ENCODE results near the gene APOE. TPM values are rescaled to one million over a fixed set of nuclear protein-coding genes. Genes with fewer than 3 reads are reported as not detected.

Gene APOE
- total RNA-seq, 4 donors from 2014 or later, result 5.7 to 141 (median 20.7) TPM

GRCh38 chr19:44927746-44928145 lies 22.1 kb downstream of the APOE start:
- TF ChIP-seq, protein P1, sequence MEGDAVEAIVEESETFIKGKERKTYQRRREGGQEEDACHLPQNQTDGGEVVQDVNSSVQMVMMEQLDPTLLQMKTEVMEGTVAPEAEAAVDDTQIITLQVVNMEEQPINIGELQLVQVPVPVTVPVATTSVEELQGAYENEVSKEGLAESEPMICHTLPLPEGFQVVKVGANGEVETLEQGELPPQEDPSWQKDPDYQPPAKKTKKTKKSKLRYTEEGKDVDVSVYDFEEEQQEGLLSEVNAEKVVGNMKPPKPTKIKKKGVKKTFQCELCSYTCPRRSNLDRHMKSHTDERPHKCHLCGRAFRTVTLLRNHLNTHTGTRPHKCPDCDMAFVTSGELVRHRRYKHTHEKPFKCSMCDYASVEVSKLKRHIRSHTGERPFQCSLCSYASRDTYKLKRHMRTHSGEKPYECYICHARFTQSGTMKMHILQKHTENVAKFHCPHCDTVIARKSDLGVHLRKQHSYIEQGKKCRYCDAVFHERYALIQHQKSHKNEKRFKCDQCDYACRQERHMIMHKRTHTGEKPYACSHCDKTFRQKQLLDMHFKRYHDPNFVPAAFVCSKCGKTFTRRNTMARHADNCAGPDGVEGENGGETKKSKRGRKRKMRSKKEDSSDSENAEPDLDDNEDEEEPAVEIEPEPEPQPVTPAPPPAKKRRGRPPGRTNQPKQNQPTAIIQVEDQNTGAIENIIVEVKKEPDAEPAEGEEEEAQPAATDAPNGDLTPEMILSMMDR (IDR thresholded peaks at IDR 0.05), result no peak
- TF ChIP-seq POLR2A (IDR thresholded peaks at IDR 0.05), result no peak
- Histone ChIP-seq H3K36me3 (no peaks in the 10 kb centered on the region), H3K9me3 (no peaks in the 10 kb centered on the region), H3K27ac (peak overlapping the region in 3 of 4 donors; percentile 17 to 52 (median 19)), H3K4me3 (no peak overlapping the region), H3K27me3 (peaks cover 0 to 8% (median 0%) of the 10 kb centered on the region in 4 donors), H3K4me1 (peaks cover 6 to 39% (median 15%) of the 10 kb centered on the region in 3 donors)
- DNase-seq, result no peak
- intact Hi-C loops (cut with DNase I), result no loop called here
- 0 to 70% methylated on average over 2 of the region's 5 CpGs for WGBS, 2 donors

DNA sequence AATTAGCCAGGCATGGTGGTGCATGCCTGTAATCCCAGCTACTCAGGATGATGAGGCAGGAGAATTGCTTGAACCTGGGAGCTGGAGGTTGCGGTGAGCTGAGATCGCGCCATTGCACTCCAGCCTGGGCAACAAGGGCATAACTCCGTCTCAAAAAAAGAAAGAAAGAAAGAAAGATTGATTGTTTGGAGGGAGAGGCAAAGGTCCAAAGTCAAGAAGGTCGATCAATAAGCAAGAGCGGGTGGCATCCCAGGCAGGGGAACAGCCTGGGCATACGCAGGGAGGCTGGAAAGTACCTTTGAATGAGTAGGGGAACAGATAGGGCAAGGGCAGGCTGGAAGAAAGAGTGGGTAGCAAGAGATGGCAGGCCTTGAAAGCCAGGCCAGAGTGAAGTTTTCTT lies 24.5 kb downstream of the APOE start:
- WGBS, 2 donors, result 76 to 86% methylated on average over 7 of the region's 7 CpGs
- Histone ChIP-seq H3K4me1 (peaks cover 6 to 27% (median 11%) of the 10 kb centered on the region in 3 donors), H3K36me3 (no peaks in the 10 kb centered on the region), H3K27me3 (peaks cover 0 to 8% (median 0%) of the 10 kb centered on the region in 4 donors), H3K4me3 (no peak overlapping the region), H3K27ac (no peak overlapping the region), H3K9me3 (no peaks in the 10 kb centered on the region)
- TF ChIP-seq, protein P1 (IDR thresholded peaks at IDR 0.05), result no peak
- intact Hi-C loops (cut with DNase I), result no loop called here
- no peak for DNase-seq

DNA sequence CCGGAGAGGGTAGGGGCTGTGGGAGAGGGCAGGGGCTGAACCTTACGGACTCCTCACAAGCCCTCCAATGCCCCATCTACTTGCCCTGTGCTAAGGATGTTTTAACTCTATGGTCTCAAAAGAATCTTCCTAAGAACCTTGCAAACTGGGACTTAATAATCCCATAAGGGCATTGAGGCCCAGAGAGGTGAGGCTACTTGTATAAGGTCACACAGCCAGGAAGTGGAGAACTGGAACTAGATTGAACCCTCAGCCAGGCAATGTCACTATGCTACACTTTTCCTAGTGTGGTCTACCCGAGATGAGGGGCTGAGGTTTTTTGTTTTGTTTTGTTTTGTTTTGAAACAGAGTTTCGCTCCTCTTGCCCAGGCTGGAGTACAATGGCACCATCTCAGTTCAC lies 25.9 kb downstream of the APOE start:
- WGBS, 2 donors, result 85% methylated on average over 4 of the region's 4 CpGs
- H3K9me3 ChIP-seq, result no peaks in the 10 kb centered on the region
- no peaks in the 10 kb centered on the region for H3K36me3 ChIP-seq
- intact Hi-C loops (cut with DNase I), result no loop called here
- H3K4me3 ChIP-seq, result no peak overlapping the region
- H3K27ac ChIP-seq, result no peak overlapping the region
- DNase-seq, result no peak
- H3K4me1 ChIP-seq, result peaks cover 3 to 12% (median 4%) of the 10 kb centered on the region in 3 donors
- H3K27me3 ChIP-seq, result peaks cover 0 to 2% (median 0%) of the 10 kb centered on the region in 4 donors
- no peak for TF ChIP-seq POLR2A (IDR thresholded peaks at IDR 0.05)
- TF ChIP-seq, protein P1 (IDR thresholded peaks at IDR 0.05), result no peak

GRCh38 chr19:44939668-44940067 lies 34.1 kb downstream of the APOE start:
- Histone ChIP-seq H3K9me3 (no peaks in the 10 kb centered on the region), H3K4me1 (no peaks in the 10 kb centered on the region), H3K27me3 (no peaks in the 10 kb centered on the region), H3K27ac (no peak overlapping the region), H3K36me3 (no peaks in the 10 kb centered on the region), H3K4me3 (no peak overlapping the region)
- intact Hi-C loops (cut with DNase I), result no loop called here
- TF ChIP-seq, protein P1 (IDR thresholded peaks at IDR 0.05), result no peak
- no peak for TF ChIP-seq POLR2A (IDR thresholded peaks at IDR 0.05)
- no peak for DNase-seq
- 62 to 75% methylated on average over 5 of the region's 5 CpGs for WGBS, 2 donors

GRCh38 chr19:44942067-44942571 lies 36.5 kb downstream of the APOE start, which contains the start of gene APOC4:
Gene APOC4, plus strand, starts transcription at chr19:44942237. Its CDS starts 41 bp downstream, at chr19:44942278.
- intact Hi-C loops (cut with DNase I), result no loop called here
- H3K36me3 ChIP-seq, result no peaks in the 10 kb centered on the region
- no peaks in the 10 kb centered on the region for H3K4me1 ChIP-seq
- H3K27ac ChIP-seq, result no peak within 1 kb of the TSS
- no peaks in the 10 kb centered on the region for H3K9me3 ChIP-seq
- DNase-seq, result no peak
- WGBS, 2 donors, result 77 to 100% methylated on average over 2 to 8 of the region's 14 CpGs
- no peaks in the 10 kb centered on the region for H3K27me3 ChIP-seq
- no peak for TF ChIP-seq POLR2A (IDR thresholded peaks at IDR 0.05)
- TF ChIP-seq, protein P1 (IDR thresholded peaks at IDR 0.05), result no peak
- H3K4me3 ChIP-seq, result no peak within 1 kb of the TSS

Data from esophagus squamous epithelium (tissue), 5 donors.